HCT116 (cell line): ENCODE measurements around the gene KHDC4. TPM values are rescaled to one million over a fixed set of nuclear protein-coding genes. Genes with fewer than 3 reads are reported as not detected.
A peak's percentile ranks its signal among the peaks of the same experiment; 100 is the strongest.

Source experiments
- ATAC-seq: fragments of 200-7000 bp; cut with Tn5 transposase; 2 replicates; pipeline ENCODE4 v1.9.1; 2020; ENCODE audit warnings: mild to moderate bottlenecking, moderate library complexity
- BruUV-seq: library from RNA; stranded (reverse); fragments of 400-500 nt; replicated peaks from 2 replicates; lab custom pipeline; 2021; lab: Mats Ljungman, UMichigan
- CTCF ChIA-PET: fragments of 300-600 bp; sonication (Branson Sonifier 250); formaldehyde crosslinking; loops from one replicate; lab custom pipeline; 2021; ENCODE audit warnings: antibody characterized with exemption; lab: Charles Lee
- POLR2A ChIA-PET: fragments of 300-600, 350-600 bp; sonication (Branson Sonifier 250); formaldehyde crosslinking; loops from one replicate; lab custom pipeline; 2021; ENCODE audit warnings: antibody characterized with exemption; lab: Charles Lee
- RAD21 ChIA-PET, 2 experiments: fragments of 300-600 bp; sonication (Branson Sonifier 250); formaldehyde crosslinking; loops; one replicate each; lab custom pipeline; 2023; ENCODE audit warnings: low total read pairs in 2 of 2; ENCODE audit not compliant: uncharacterized antibody in 2 of 2, unreplicated experiment in 2 of 2, low non-redundant PET in 1 of 2; lab: Charles Lee
- DNase-seq: peaks from one replicate; pipeline ENCODE4 v3.0.0-alpha.2; 2010; ENCODE audit warnings: low read depth, low spot score
- H2AFZ ChIP-seq: fragments of 200-600 bp; shearing (Covaris generic), sonication (generic); 2 replicates; pipeline ENCODE4 v1.6.1; 2017; ENCODE audit warnings: low read depth, mixed run types, mixed read lengths, antibody characterized with exemption, low read length; ENCODE audit not compliant: poor library complexity, severe bottlenecking
- H3K27ac ChIP-seq: 2 replicates; pipeline ENCODE4 v1.5.1; 2012; ENCODE audit warnings: low read depth, low read length
- H3K27me3 ChIP-seq: fragments of 200-600 bp; sonication (generic); 2 replicates; pipeline ENCODE4 v1.6.1; 2016; ENCODE audit warnings: mixed run types, low read length, mixed read lengths; ENCODE audit not compliant: insufficient read depth
- H3K36me3 ChIP-seq, 2 experiments: fragments of 200-500 bp in 1 of 2; fragments of 200-600 bp in 1 of 2; sonication (Bioruptor generic) in 1 of 2; sonication (generic) in 1 of 2; 2 replicates each; pipeline versions ENCODE4 v1.5.1 to v1.6.1; 2014 to 2016; ENCODE audit warnings: low read length in 2 of 2, inconsistent platforms in 1 of 2, mixed read lengths in 1 of 2, mixed run types in 1 of 2; ENCODE audit not compliant: insufficient read depth in 2 of 2, control insufficient read depth in 1 of 2
- H3K4me1 ChIP-seq, 2 experiments: fragments of 200-600 bp in 1 of 2; sonication (generic) in 1 of 2; 2 replicates each; pipeline versions ENCODE4 v1.5.1 to v1.6.1; 2012 to 2017; ENCODE audit warnings: low read length in 2 of 2, inconsistent platforms in 1 of 2, mild to moderate bottlenecking in 1 of 2, mixed read lengths in 1 of 2, mixed run types in 1 of 2, moderate library complexity in 1 of 2; ENCODE audit not compliant: insufficient read depth in 2 of 2, control insufficient read depth in 1 of 2
- H3K4me2 ChIP-seq: fragments of 200-600 bp; sonication (generic); 2 replicates; pipeline ENCODE4 v1.6.1; 2017; ENCODE audit warnings: mixed run types, low read length, mixed read lengths
- H3K4me3 ChIP-seq, 2 experiments: fragments of 200-600 bp in 1 of 2; sonication (generic) in 1 of 2; replicated peaks in 1 of 2; 2 replicates each; pipeline ENCODE4 v1.5.1; 2011 to 2016; ENCODE audit warnings: low read length in 2 of 2, control low read depth in 1 of 2, low read depth in 1 of 2, mild to moderate bottlenecking in 1 of 2, mixed read lengths in 1 of 2, mixed run types in 1 of 2
- H3K79me2 ChIP-seq: fragments of 200-600 bp; sonication (generic); 2 replicates; pipeline ENCODE4 v1.6.1; 2017; ENCODE audit warnings: mild to moderate bottlenecking, mixed run types, low read length, moderate library complexity, mixed read lengths; ENCODE audit not compliant: insufficient read depth
- H3K9ac ChIP-seq: fragments of 200-600 bp; sonication (generic); 2 replicates; pipeline ENCODE4 v1.6.1; 2016; ENCODE audit warnings: low read length, mixed read lengths
- H3K9me2 ChIP-seq: fragments of 200-600 bp; sonication (generic), shearing (Covaris generic); 2 replicates; pipeline ENCODE4 v1.6.1; 2017; ENCODE audit warnings: mixed run types, mild to moderate bottlenecking, moderate library complexity; ENCODE audit not compliant: insufficient read depth
- H3K9me3 ChIP-seq, 2 experiments: fragments of 200-500 bp in 1 of 2; fragments of 200-600 bp in 1 of 2; sonication (Bioruptor generic) in 1 of 2; sonication (generic) in 1 of 2; 2 replicates each; pipeline ENCODE4 v1.6.1; 2014 to 2017; ENCODE audit warnings: low read length in 2 of 2, mixed read lengths in 2 of 2, inconsistent platforms in 1 of 2, low read depth in 1 of 2, mild to moderate bottlenecking in 1 of 2, mixed run types in 1 of 2, moderate library complexity in 1 of 2; ENCODE audit not compliant: control insufficient read depth in 1 of 2, insufficient read depth in 1 of 2
- H4K20me1 ChIP-seq: fragments of 200-600 bp; sonication (generic), shearing (Covaris generic); 2 replicates; pipeline ENCODE4 v1.6.1; 2017; ENCODE audit warnings: mixed run types, mild to moderate bottlenecking, moderate library complexity; ENCODE audit not compliant: insufficient read depth
- CBX3 ChIP-seq: IDR thresholded peaks from 2 replicates; pipeline ENCODE4 v1.6.1; 2012; ENCODE audit warnings: low read depth
- CEBPB ChIP-seq: IDR thresholded peaks from 2 replicates; pipeline ENCODE4 v1.6.1; 2012; ENCODE audit warnings: low read depth
- EGR1 ChIP-seq: IDR thresholded peaks from 2 replicates; pipeline ENCODE4 v1.6.1; 2012; ENCODE audit warnings: low read depth
- ELF1 ChIP-seq: IDR thresholded peaks from 2 replicates; pipeline ENCODE4 v1.6.1; 2012; ENCODE audit warnings: low read depth, borderline replicate concordance
- FOSL1 ChIP-seq: IDR thresholded peaks from 2 replicates; pipeline ENCODE4 v1.6.1; 2012; ENCODE audit warnings: low read depth
- MAX ChIP-seq: IDR thresholded peaks from 2 replicates; pipeline ENCODE4 v1.6.1; 2012
- POLR2A ChIP-seq: IDR thresholded peaks from 2 replicates; pipeline ENCODE4 v1.7.0; 2011; ENCODE audit warnings: borderline replicate concordance; ENCODE audit not compliant: insufficient read depth, insufficient read length; ENCODE audit errors: extremely low read depth
- POLR2AphosphoS5 ChIP-seq: IDR thresholded peaks from 2 replicates; pipeline ENCODE4 v1.6.1; 2011; ENCODE audit warnings: mild to moderate bottlenecking, low read depth, low read length, moderate library complexity
- SP1 ChIP-seq: IDR thresholded peaks from 2 replicates; pipeline ENCODE4 v1.6.1; 2012; ENCODE audit warnings: low read depth
- YY1 ChIP-seq: IDR thresholded peaks from 2 replicates; pipeline ENCODE4 v1.6.1; 2011; ENCODE audit warnings: low read length, low read depth, moderate library complexity, mild to moderate bottlenecking; ENCODE audit not compliant: insufficient replicate concordance; ENCODE audit errors: extremely low read depth
- ZFX ChIP-seq: fragments of 450-650 bp; IDR thresholded peaks from 2 replicates; pipeline ENCODE4 v1.6.1; 2017
- ZNF274 ChIP-seq: fragments of 200-500 bp; sonication (Bioruptor generic); IDR thresholded peaks from 2 replicates; pipeline ENCODE4 v1.6.1; 2014; ENCODE audit warnings: mild to moderate bottlenecking, low read depth, low read length, inconsistent platforms
- intact Hi-C: fragments of 100-400 bp; cut with micrococcal nuclease; formaldehyde crosslinking; loops from 2 replicates; pipeline ENCODE4 v1.10.0; 2022
- total RNA-seq: library from RNA; stranded (reverse); gene quantifications from one replicate; pipeline ENCODE4 v1.2.1, GENCODE V29; 2021; ENCODE audit not compliant: unreplicated experiment
- TF ChIP-seq, protein P1 (sequence below): IDR thresholded peaks from 2 replicates; pipeline ENCODE4 v1.6.1; 2012; ENCODE audit warnings: low read depth

Gene KHDC4
- total RNA-seq, 1 experiment from 2014 or later = 60.7 TPM

GRCh38 chr1:155940993-155941844, 7.0 kb upstream of the KHDC4 start, which contains the start of gene RXFP4:
RXFP4 (plus strand) TSS chr1:155941638; CDS start chr1:155941710, 72 bp downstream.
- TF ChIP-seq POLR2A (peak; percentile 59), POLR2AphosphoS5 (peak; percentile 52; the same call in 1 of the 2 replicates), ZFX (0 out of 2 replicates have a peak, but pooled peaks have one; percentile 15), CEBPB (no peak)
- Histone ChIP-seq H3K9ac (peak within 1 kb of the TSS; percentile 54), H3K4me1 (peaks cover 53 to 72% of the 10 kb centered on the region in 2 experiments), H3K4me3 (peak within 1 kb of the TSS; percentile 24 to 40), H3K36me3 (peaks cover 0 to under 1% of the 10 kb centered on the region in 2 experiments; a peak in 1 of 4 replicates), H3K27ac (peak within 1 kb of the TSS; percentile 96), H4K20me1 (no peaks in the 10 kb centered on the region), H3K79me2 (no peaks in the 10 kb centered on the region), H2AFZ (no peak within 1 kb of the TSS), H3K4me2 (peak within 1 kb of the TSS; percentile 74), H3K9me3 (no peaks in the 10 kb centered on the region), H3K9me2 (no peaks in the 10 kb centered on the region), H3K27me3 (no peaks in the 10 kb centered on the region)
- ChIA-PET CTCF (interaction anchor here (1.1 to 1.6 kb wide), 5 partner anchors 41 to 284 kb away, joined by 3 to 7 read pairs (median 6); no protein-coding TSS in a partner anchor), RAD21 (interaction anchor here (0.5 to 1.5 kb wide), 5 partner anchors 43 to 811 kb away, joined by 3 to 6 read pairs (median 3); partner anchors contain the start of gene RAB25 (in 1 of the 2)), POLR2A (interaction anchor here (0.7 to 1.4 kb wide), 9 partner anchors 9 to 184 kb away, joined by 3 to 15 read pairs (median 4); partner anchors contain the start of genes ARHGEF2 and RAB25)
- ATAC-seq = peak; percentile 85
- intact Hi-C loops = loop anchor here (1.0 to 5.0 kb wide), 2 partner anchors 111 to 125 kb away; partner anchors contain the start of genes LAMTOR2 and UBQLN4
- no peak for DNase-seq
- BruUV-seq = TSS peak; percentile 49

- H3K27me3 ChIP-seq = no peaks in the 10 kb centered on the region
- DNase-seq (no peak), ATAC-seq (peak; percentile 68)
- intact Hi-C loops = loop anchor here (1.0 to 5.0 kb wide), 2 partner anchors 112 to 126 kb away; partner anchors contain the start of genes LAMTOR2 and UBQLN4
- H3K4me3 ChIP-seq = peak overlapping the region; percentile 24 to 40
- peaks cover 49 to 67% of the 10 kb centered on the region in 2 experiments for H3K4me1 ChIP-seq
- no peaks in the 10 kb centered on the region for H3K36me3 ChIP-seq
- POLR2A ChIA-PET = interaction anchor here (0.7 to 1.4 kb wide), 9 partner anchors 8 to 185 kb away, joined by 3 to 15 read pairs (median 4); partner anchors contain the start of genes ARHGEF2 and RAB25
- CTCF ChIA-PET = interaction anchor here (1.1 to 1.6 kb wide), 5 partner anchors 42 to 285 kb away, joined by 3 to 7 read pairs (median 6); no protein-coding TSS in a partner anchor
- no peaks in the 10 kb centered on the region for H3K79me2 ChIP-seq
- peak overlapping the region; percentile 96 for H3K27ac ChIP-seq
- no peak overlapping the region for H2AFZ ChIP-seq
- peak overlapping the region; percentile 54 for H3K9ac ChIP-seq
- H3K9me2 ChIP-seq = no peaks in the 10 kb centered on the region
- no peaks in the 10 kb centered on the region for H4K20me1 ChIP-seq
- no TSS peak for BruUV-seq
- H3K4me2 ChIP-seq = peak overlapping the region; percentile 74
- RAD21 ChIA-PET = interaction anchor here (0.5 to 1.5 kb wide), 5 partner anchors 43 to 811 kb away, joined by 3 to 6 read pairs (median 3); partner anchors contain the start of gene RAB25 (in 1 of the 2)
- H3K9me3 ChIP-seq = no peaks in the 10 kb centered on the region
- TF ChIP-seq POLR2A (peak; percentile 31), YY1 (no peak), FOSL1 (no peak), SP1 (no peak), CEBPB (no peak), ZNF274 (no peak), EGR1 (no peak), ELF1 (no peak), CBX3 (no peak), POLR2AphosphoS5 (peak; percentile 72), ZFX (peak; percentile 70), MAX (no peak)
- TF ChIP-seq, protein P1, sequence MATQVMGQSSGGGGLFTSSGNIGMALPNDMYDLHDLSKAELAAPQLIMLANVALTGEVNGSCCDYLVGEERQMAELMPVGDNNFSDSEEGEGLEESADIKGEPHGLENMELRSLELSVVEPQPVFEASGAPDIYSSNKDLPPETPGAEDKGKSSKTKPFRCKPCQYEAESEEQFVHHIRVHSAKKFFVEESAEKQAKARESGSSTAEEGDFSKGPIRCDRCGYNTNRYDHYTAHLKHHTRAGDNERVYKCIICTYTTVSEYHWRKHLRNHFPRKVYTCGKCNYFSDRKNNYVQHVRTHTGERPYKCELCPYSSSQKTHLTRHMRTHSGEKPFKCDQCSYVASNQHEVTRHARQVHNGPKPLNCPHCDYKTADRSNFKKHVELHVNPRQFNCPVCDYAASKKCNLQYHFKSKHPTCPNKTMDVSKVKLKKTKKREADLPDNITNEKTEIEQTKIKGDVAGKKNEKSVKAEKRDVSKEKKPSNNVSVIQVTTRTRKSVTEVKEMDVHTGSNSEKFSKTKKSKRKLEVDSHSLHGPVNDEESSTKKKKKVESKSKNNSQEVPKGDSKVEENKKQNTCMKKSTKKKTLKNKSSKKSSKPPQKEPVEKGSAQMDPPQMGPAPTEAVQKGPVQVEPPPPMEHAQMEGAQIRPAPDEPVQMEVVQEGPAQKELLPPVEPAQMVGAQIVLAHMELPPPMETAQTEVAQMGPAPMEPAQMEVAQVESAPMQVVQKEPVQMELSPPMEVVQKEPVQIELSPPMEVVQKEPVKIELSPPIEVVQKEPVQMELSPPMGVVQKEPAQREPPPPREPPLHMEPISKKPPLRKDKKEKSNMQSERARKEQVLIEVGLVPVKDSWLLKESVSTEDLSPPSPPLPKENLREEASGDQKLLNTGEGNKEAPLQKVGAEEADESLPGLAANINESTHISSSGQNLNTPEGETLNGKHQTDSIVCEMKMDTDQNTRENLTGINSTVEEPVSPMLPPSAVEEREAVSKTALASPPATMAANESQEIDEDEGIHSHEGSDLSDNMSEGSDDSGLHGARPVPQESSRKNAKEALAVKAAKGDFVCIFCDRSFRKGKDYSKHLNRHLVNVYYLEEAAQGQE = no peak
Measured at GRCh38 chr1:155940482-155940992, 6.3 kb upstream of the KHDC4 start.
